A549 (cell line): ENCODE measurements around the gene TPRKB. TPM values are rescaled to one million over a fixed set of nuclear protein-coding genes. Genes with fewer than 3 reads are reported as not detected.
A peak's percentile ranks its signal among the peaks of the same experiment; 100 is the strongest.
"Not testable (repeated sequence)": the region's sequence is repeated elsewhere in the genome, so short reads cannot be mapped to it uniquely, and the experiment has no call there.

ENCODE experiments used
- ATAC-seq, 2 experiments: fragments of 200-7000 bp in 1 of 2; fragments of >200 bp in 1 of 2; cut with Nextera tagmentation in 1 of 2; cut with Tn5 transposase in 1 of 2; 3 replicates each; pipeline versions ENCODE4 v1.8.0 to v1.9.1; 2018 to 2020; ENCODE audit warnings: mild to moderate bottlenecking in 1 of 2, moderate library complexity in 1 of 2
- CTCF ChIA-PET: fragments of 300-600 bp; sonication (Branson Sonifier 250); formaldehyde crosslinking; extraction: SDS; loops from one replicate; lab custom pipeline; 2021; ENCODE audit warnings: antibody characterized with exemption, inconsistent platforms; lab: Yijun Ruan, JAX
- POLR2A ChIA-PET: fragments of 350-600 bp; formaldehyde crosslinking; extraction: SDS; loops from one replicate; lab custom pipeline; 2021; ENCODE audit warnings: antibody characterized with exemption, inconsistent platforms; lab: Yijun Ruan, JAX
- DNase-seq, 2 experiments: peaks; one replicate each; pipeline versions ENCODE4 v3.0.0 to v3.0.0-alpha.2; 2011 to 2016; ENCODE audit warnings: low read depth in 1 of 2, low spot score in 1 of 2
- FAIRE-seq: peaks from 2 replicates; lab custom pipeline; 2011; peaks lifted over from hg19 to GRCh38; lab: Jason Lieb, UNC
- H3K27ac ChIP-seq, 2 experiments: fragments of >200 bp; sonication (Bioruptor Twin); formaldehyde crosslinking; 3 replicates each; pipeline ENCODE4 v1.5.1; 2016 to 2017
- H3K4me1 ChIP-seq: fragments of >200 bp; sonication (Bioruptor Twin); formaldehyde crosslinking; 3 replicates; pipeline ENCODE4 v1.6.1; 2016
- H3K4me2 ChIP-seq: fragments of >200 bp; sonication (Bioruptor Twin); formaldehyde crosslinking; 3 replicates; pipeline ENCODE4 v1.6.1; 2016
- H3K4me3 ChIP-seq: fragments of >200 bp; sonication (Bioruptor Twin); formaldehyde crosslinking; 3 replicates; pipeline ENCODE4 v1.5.1; 2016
- H3K9me3 ChIP-seq: fragments of >200 bp; sonication (Bioruptor Twin); formaldehyde crosslinking; 3 replicates; pipeline ENCODE4 v1.6.1; 2016
- CBX8 ChIP-seq: fragments of 200-600 bp; sonication (generic); IDR thresholded peaks from 2 replicates; pipeline ENCODE4 v1.6.1; 2016
- EHF ChIP-seq: fragments of 250-450 bp; sonication (Bioruptor Pico); IDR thresholded peaks from 2 replicates; pipeline ENCODE4 v1.5.0; 2020; ENCODE audit warnings: mild to moderate bottlenecking
- EHMT2 ChIP-seq: fragments of 200-600 bp; sonication (generic); IDR thresholded peaks from 2 replicates; pipeline ENCODE4 v1.6.1; 2016; ENCODE audit warnings: antibody characterized with exemption, low read depth, mild to moderate bottlenecking, moderate library complexity
- FOSL2 ChIP-seq, 2 experiments: fragments of 450-650 bp in 1 of 2; fragments of >200 bp in 1 of 2; sonication (Bioruptor Twin) in 1 of 2; formaldehyde crosslinking; IDR thresholded peaks; 2 replicates each; pipeline versions ENCODE4 v1.5.0 to v1.6.1; 2016 to 2020; ENCODE audit warnings: mild to moderate bottlenecking in 1 of 2, moderate library complexity in 1 of 2
- FOXS1 ChIP-seq: fragments of 250-450 bp; sonication (Bioruptor Pico); IDR thresholded peaks from 2 replicates; pipeline ENCODE4 v1.5.0; 2020; ENCODE audit warnings: mild to moderate bottlenecking, moderate library complexity
- HOXA7 ChIP-seq: fragments of 250-450 bp; sonication (Bioruptor Pico); IDR thresholded peaks from 2 replicates; pipeline ENCODE4 v1.5.0; 2020; ENCODE audit warnings: mild to moderate bottlenecking, moderate library complexity
- NR3C1 ChIP-seq: fragments of >200 bp; sonication (Bioruptor Twin); formaldehyde crosslinking; IDR thresholded peaks from 3 replicates; pipeline ENCODE4 v1.6.1; 2017
- PBX3 ChIP-seq: IDR thresholded peaks from 2 replicates; pipeline ENCODE4 v1.6.1; 2012
- RARB ChIP-seq: fragments of 250-450 bp; sonication (Bioruptor Pico); IDR thresholded peaks from 2 replicates; pipeline ENCODE4 v1.8.0; 2021; ENCODE audit warnings: mild to moderate bottlenecking, moderate library complexity
- ZSCAN20 ChIP-seq: fragments of 250-450 bp; sonication (Bioruptor Pico); IDR thresholded peaks from 2 replicates; pipeline ENCODE4 v1.8.0; 2022; ENCODE audit warnings: mild to moderate bottlenecking, moderate library complexity
- WGBS: methylation state at CpG from one replicate; pipeline ENCODE4 v1.1.6; 2017; ENCODE audit errors: missing lambda C conversion rate; 5-methylcytosine and 5-hydroxymethylcytosine counted together
- polyA plus RNA-seq, 4 experiments: library from polyadenylated mRNA; depleted of rRNA in 3 of 4; stranded (reverse); fragments of >200 nt; fragmentation: RNase III in 1 of 4; extraction: RNeasy Plus Mini Kit Qiagen cat#74134 plus additional on column Dnase treatment in 1 of 4; gene quantifications; 2 replicates in 3 of 4; 3 replicates in 1 of 4; pipeline ENCODE4 v1.2.3, GENCODE V29; 2011 to 2017
- TF ChIP-seq, protein P1 (sequence below): fragments of >200 bp; sonication (Bioruptor Twin); formaldehyde crosslinking; IDR thresholded peaks from 2 replicates; pipeline ENCODE4 v1.6.1; 2016

TPRKB gene
- polyA plus RNA-seq, 2 of the 4 experiments (the other 2 are of a cell fraction), result 115 to 144 TPM

DNA sequence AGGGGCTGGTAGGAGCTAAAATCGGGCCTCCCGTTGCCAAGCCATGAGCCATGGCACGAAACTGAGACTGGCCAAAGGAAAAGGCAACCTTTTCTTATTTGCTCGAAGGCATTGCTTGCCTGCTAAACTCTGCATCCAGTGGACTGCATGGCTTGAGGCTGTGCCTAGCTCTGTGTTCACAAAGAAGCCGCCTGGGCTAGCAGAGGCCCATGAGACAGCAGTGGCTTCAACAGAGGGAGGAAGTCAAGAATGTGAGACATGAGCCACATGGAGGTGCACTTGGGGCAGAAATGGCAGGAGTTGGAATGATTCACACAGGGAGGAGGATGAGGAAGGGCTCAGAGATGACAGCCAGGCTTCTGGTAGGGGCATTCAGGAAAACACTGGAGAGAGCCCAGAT lies 33.5 kb downstream of the TPRKB start:
- Histone ChIP-seq H3K27ac (no peak overlapping the region), H3K4me2 (no peak overlapping the region), H3K4me1 (no peaks in the 10 kb centered on the region), H3K9me3 (0 out of 3 replicates have a peak, but pooled peaks cover under 1% of the 10 kb centered on the region), H3K4me3 (no peak overlapping the region)
- DNase-seq, result no peak
- TF ChIP-seq FOSL2 (IDR thresholded peaks at IDR 0.05) (no peak), FOSL2 (CRISPR knock-in tag; IDR thresholded peaks at IDR 0.05) (no peak), EHMT2 (no peak), FOXS1 (CRISPR knock-in tag) (no peak), RARB (CRISPR knock-in tag) (no peak), ZSCAN20 (CRISPR knock-in tag) (no peak), HOXA7 (CRISPR knock-in tag) (no peak), PBX3 (no peak), CBX8 (no peak)
- TF ChIP-seq, protein P1, sequence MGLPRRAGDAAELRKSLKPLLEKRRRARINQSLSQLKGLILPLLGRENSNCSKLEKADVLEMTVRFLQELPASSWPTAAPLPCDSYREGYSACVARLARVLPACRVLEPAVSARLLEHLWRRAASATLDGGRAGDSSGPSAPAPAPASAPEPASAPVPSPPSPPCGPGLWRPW, result no peak
- ChIA-PET POLR2A (no interaction called here), CTCF (interaction anchor here (0.6 kb wide), 1 partner anchor 25 kb away, joined by 4 read pairs; no protein-coding TSS in a partner anchor)
- FAIRE-seq, result no peak
- 45% methylated on average over 5 of the region's 5 CpGs for WGBS
- ATAC-seq, result no peak

- H3K4me3 ChIP-seq, H3K27ac ChIP-seq, ATAC-seq, DNase-seq, H3K4me1 ChIP-seq, H3K9me3 ChIP-seq, H3K4me2 ChIP-seq, POLR2A ChIA-PET: not testable (repeated sequence)
- WGBS, result 62% methylated on average over 3 of the region's 3 CpGs
- FAIRE-seq, result peak; percentile 96
- CTCF ChIA-PET, result interaction anchor here (0.6 to 1.3 kb wide), 3 partner anchors 10 to 26 kb away, joined by 3 to 4 read pairs (median 3); no protein-coding TSS in a partner anchor
Measured at GRCh38 chr2:73702852-73703493, 34.2 kb downstream of the TPRKB start.

DNA sequence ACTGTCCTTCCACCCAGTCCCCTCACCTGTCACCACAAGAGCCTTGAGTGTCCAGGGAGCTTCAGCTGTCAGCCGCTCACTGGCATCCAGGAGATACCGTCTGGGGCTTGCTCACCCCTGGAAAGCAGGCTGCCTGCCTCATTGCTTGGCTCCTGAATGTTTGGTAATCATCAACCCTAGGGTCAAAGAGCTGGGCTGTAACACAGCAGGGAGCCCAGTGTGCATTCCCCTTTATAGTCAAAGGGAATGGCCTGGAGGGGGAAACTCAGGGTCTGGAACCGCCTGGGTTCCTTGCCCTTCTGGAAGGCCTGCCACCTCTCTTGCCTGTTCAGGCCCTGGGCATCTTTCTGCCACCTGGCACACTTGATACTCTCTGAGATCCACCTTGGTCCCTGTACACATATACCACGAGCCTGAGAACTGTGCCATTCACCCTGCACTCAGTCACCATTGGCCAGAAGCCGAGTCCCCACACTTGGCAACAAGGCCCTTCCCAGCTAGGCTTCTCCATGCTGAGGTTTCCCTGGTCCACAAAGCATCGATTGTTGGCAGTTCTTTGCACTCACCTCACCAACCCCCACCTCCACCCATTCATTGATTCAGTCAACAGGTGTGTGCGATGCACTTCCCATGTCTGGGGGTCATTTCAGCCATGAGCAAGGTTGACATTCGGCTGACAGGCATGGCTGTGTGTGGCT lies 35.0 kb downstream of the TPRKB start:
- DNase-seq (no peak), FAIRE-seq (no peak), ATAC-seq (peak; percentile 16 to 41; a peak in 3 of 6 replicates)
- CTCF ChIA-PET, result interaction anchor here (0.9 to 1.5 kb wide), 3 partner anchors 9 to 12 kb away, joined by 3 to 6 read pairs (median 3); no protein-coding TSS in a partner anchor
- TF ChIP-seq EHF (CRISPR knock-in tag), result no peak
- no peak for TF ChIP-seq NR3C1
- Histone ChIP-seq H3K4me3 (no peak overlapping the region), H3K4me2 (no peak overlapping the region), H3K9me3 (peaks cover 11% of the 10 kb centered on the region; the same call in 1 of the 3 replicates), H3K4me1 (no peaks in the 10 kb centered on the region), H3K27ac (no peak overlapping the region)
- POLR2A ChIA-PET, result no interaction called here
- 42% methylated on average over 8 of the region's 8 CpGs for WGBS

DNA sequence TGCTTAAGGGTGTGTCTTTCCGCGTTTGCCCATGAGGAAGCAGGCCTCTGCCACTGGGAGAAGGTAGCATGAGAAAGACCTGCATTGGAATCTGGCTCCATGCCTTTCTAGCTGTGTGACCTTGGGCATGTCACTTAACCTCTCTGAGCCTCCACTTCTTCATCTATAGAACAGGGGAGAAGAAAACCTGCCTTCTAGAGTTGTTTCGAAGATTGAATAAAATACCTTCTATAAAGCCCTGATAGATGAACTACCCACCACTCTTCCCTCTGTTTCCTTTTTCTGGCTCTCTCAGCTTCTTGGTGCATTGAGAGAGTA lies 35.7 kb downstream of the TPRKB start:
- H3K27ac ChIP-seq, FAIRE-seq, ATAC-seq, H3K4me1 ChIP-seq, H3K4me2 ChIP-seq, H3K4me3 ChIP-seq, DNase-seq, POLR2A ChIA-PET: not testable (repeated sequence)
- peaks cover 11% of the 10 kb centered on the region; the same call in 1 of the 3 replicates for H3K9me3 ChIP-seq
- CTCF ChIA-PET, result interaction anchor here (1.3 to 1.5 kb wide), 2 partner anchors 8 to 11 kb away, joined by 3 to 6 read pairs; no protein-coding TSS in a partner anchor
- 61% methylated on average over 3 of the region's 3 CpGs for WGBS
